GM12892 (cell line): ENCODE measurements around the gene NSL1.
"Not testable (repeated sequence)": the region's sequence is repeated elsewhere in the genome, so short reads cannot be mapped to it uniquely, and the experiment has no call there.

Experiments
- DNase-seq: peaks from one replicate; pipeline ENCODE4 v3.0.0; 2011; ENCODE audit not compliant: insufficient read length
- FAIRE-seq: peaks from 2 replicates; lab custom pipeline; 2011; peaks lifted over from hg19 to GRCh38; lab: Jason Lieb, UNC
- POLR2A ChIP-seq: IDR thresholded peaks from 2 replicates; pipeline ENCODE4 v1.6.1; 2011; ENCODE audit warnings: low read depth, low read length, control low read depth
- POLR2AphosphoS5 ChIP-seq: IDR thresholded peaks from 2 replicates; pipeline ENCODE4 v1.6.1; 2011; ENCODE audit warnings: low read depth, low read length, control low read depth
- TAF1 ChIP-seq: IDR thresholded peaks from 2 replicates; pipeline ENCODE4 v1.6.1; 2011; ENCODE audit warnings: low read depth, mild to moderate bottlenecking, control low read depth, low read length, borderline replicate concordance

NSL1 gene

GRCh38 chr1:212737559-212737958, 54.0 kb downstream of the NSL1 start:
- DNase-seq, result no peak
- no peak for TF ChIP-seq TAF1
- FAIRE-seq, result no peak

- FAIRE-seq (no peak), DNase-seq (no peak)
- no peak for TF ChIP-seq POLR2A
- no peak for TF ChIP-seq POLR2AphosphoS5
- TF ChIP-seq TAF1, result no peak
Observed at GRCh38 chr1:212733109-212733508, 58.5 kb downstream of the NSL1 start.

- DNase-seq (no peak), FAIRE-seq (no peak)
- TF ChIP-seq POLR2AphosphoS5 (no peak), TAF1 (no peak), POLR2A (no peak)
Observed at GRCh38 chr1:212731630-212732029, 59.9 kb downstream of the NSL1 start.

- TF ChIP-seq POLR2A (no peak), TAF1 (no peak), POLR2AphosphoS5 (no peak)
- DNase-seq (no peak), FAIRE-seq (no peak)
Observed at GRCh38 chr1:212728606-212729005, 63.0 kb downstream of the NSL1 start.

GRCh38 chr1:212727386-212728181, 64.0 kb downstream of the NSL1 start:
- FAIRE-seq, result no peak
- TF ChIP-seq POLR2A (no peak), TAF1 (no peak), POLR2AphosphoS5 (no peak)
- no peak for DNase-seq

- not testable (repeated sequence) for DNase-seq, FAIRE-seq
Observed at GRCh38 chr1:212724679-212725078, 66.9 kb downstream of the NSL1 start.

- no peak for FAIRE-seq
- DNase-seq, result no peak
- no peak for TF ChIP-seq TAF1
- no peak for TF ChIP-seq POLR2A
- TF ChIP-seq POLR2AphosphoS5, result no peak
Observed at GRCh38 chr1:212722270-212722957, 69.2 kb downstream of the NSL1 start.

- TF ChIP-seq POLR2A (no peak), POLR2AphosphoS5 (no peak), TAF1 (no peak)
- no peak for DNase-seq
- peak; percentile 84 for FAIRE-seq
Observed at GRCh38 chr1:212721388-212722247, 70.0 kb downstream of the NSL1 start.

- no peak for DNase-seq
- no peak for FAIRE-seq
- TF ChIP-seq TAF1, result no peak
- TF ChIP-seq POLR2AphosphoS5, result no peak
- no peak for TF ChIP-seq POLR2A
Observed at GRCh38 chr1:212719633-212720032, 71.9 kb downstream of the NSL1 start.

- TF ChIP-seq POLR2AphosphoS5 (no peak), TAF1 (no peak), POLR2A (no peak)
- FAIRE-seq (no peak), DNase-seq (no peak)
Observed at GRCh38 chr1:212718499-212718898, 73.1 kb downstream of the NSL1 start.

GRCh38 chr1:212716161-212716560, 75.4 kb downstream of the NSL1 start:
- no peak for DNase-seq

More at GRCh38 chr1:212716161-212716560, 75.4 kb downstream of the NSL1 start:
- FAIRE-seq, result no peak
- TF ChIP-seq TAF1 (no peak), POLR2AphosphoS5 (no peak), POLR2A (no peak)
